Kidney epithelial cell (primary cell): ENCODE data around the gene RETREG2. TPM values are rescaled to one million over a fixed set of nuclear protein-coding genes. Genes with fewer than 3 reads are reported as not detected.

Experiments
- DNase-seq: peaks from one replicate; pipeline ENCODE4 v3.0.0-alpha.2; 2010; ENCODE audit warnings: low read depth
- H3K27me3 ChIP-seq: 2 replicates; pipeline ENCODE4 v1.6.0; 2011; ENCODE audit warnings: low read length; ENCODE audit not compliant: control insufficient read depth, insufficient read depth
- H3K36me3 ChIP-seq: 2 replicates; pipeline ENCODE4 v1.5.1; 2011; ENCODE audit warnings: low read length; ENCODE audit not compliant: control insufficient read depth, insufficient read depth
- H3K4me3 ChIP-seq: 2 replicates; pipeline ENCODE4 v1.5.1; 2011; ENCODE audit warnings: low read depth, mild to moderate bottlenecking, control low read depth, low read length
- CTCF ChIP-seq: IDR thresholded peaks from 2 replicates; pipeline ENCODE4 v1.5.1; 2011; ENCODE audit warnings: mild to moderate bottlenecking, moderate library complexity, low read length, control low read depth, inconsistent platforms; ENCODE audit not compliant: insufficient read depth, poor library complexity, severe bottlenecking
- total RNA-seq: library from RNA; depleted of rRNA; stranded (reverse); fragments of >200 nt; gene quantifications from 2 replicates; pipeline ENCODE4 v1.2.3, GENCODE V29; 2015

The RETREG2 gene, protein sequence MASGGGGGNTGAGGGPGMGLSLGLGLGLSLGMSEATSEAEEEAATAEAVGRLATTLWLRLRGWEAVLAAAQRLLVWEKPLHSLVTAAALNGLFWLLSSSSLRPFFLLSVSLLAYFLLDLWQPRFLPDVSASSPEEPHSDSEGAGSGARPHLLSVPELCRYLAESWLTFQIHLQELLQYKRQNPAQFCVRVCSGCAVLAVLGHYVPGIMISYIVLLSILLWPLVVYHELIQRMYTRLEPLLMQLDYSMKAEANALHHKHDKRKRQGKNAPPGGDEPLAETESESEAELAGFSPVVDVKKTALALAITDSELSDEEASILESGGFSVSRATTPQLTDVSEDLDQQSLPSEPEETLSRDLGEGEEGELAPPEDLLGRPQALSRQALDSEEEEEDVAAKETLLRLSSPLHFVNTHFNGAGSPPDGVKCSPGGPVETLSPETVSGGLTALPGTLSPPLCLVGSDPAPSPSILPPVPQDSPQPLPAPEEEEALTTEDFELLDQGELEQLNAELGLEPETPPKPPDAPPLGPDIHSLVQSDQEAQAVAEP
- 95.2 and 111 TPM in 2 replicates for total RNA-seq

GRCh38 chr2:219177552-219178376 lies at the start of gene RETREG2:
Gene RETREG2 (plus strand): TSS chr2:219178275. CDS start chr2:219178353, 78 bp downstream.
- no peak for TF ChIP-seq CTCF
- no peaks in the 10 kb centered on the region for H3K27me3 ChIP-seq
- no peaks in the 10 kb centered on the region for H3K36me3 ChIP-seq
- peak within 1 kb of the TSS; percentile 63 for H3K4me3 ChIP-seq
- DNase-seq = no peak

DNA sequence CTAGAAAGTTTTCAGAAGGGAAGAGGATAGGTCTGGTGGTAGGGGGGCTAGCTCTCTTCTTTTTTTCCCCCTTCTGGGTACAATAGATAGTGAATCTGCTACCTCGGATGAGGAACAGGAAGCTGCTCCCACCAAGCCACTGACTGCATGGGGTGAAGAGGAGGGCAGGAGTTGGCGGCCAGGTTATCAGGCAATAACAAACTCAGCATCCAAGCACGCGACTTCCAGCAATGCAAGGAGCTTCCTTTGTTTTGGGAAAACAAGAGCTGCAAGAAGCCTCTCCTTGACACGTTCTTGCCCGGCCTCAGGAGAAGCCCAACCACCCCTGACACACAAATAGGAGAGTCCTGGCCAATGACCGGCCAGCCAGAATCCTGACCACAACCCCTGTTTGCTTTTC lies 49.7 kb upstream of the RETREG2 start:
- H3K36me3 ChIP-seq = no peaks in the 10 kb centered on the region
- no peaks in the 10 kb centered on the region for H3K27me3 ChIP-seq
- no peak for TF ChIP-seq CTCF
- DNase-seq = no peak
- H3K4me3 ChIP-seq = no peak overlapping the region

DNA sequence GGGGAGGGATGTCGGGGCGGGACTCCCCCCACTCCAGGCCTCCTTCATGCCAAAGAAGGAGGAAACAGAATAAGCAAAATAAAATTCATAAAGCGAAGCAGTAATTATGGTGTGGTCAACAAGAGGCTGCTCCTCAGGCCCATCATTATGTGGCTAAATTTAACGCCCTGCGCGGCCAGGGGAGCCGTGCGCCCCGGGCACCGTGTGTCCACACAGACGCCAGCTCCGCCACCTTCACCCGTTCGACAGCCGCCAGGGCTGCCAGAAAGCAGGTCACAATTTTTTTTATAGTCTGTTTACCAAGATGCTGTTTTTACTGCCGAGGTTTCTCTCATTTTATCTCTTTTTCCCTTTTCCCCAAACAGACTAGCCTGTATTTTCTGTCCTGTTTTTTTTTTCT lies 48.5 kb upstream of the RETREG2 start:
- TF ChIP-seq CTCF = no peak
- H3K4me3 ChIP-seq = no peak overlapping the region
- DNase-seq = no peak
- H3K36me3 ChIP-seq = no peaks in the 10 kb centered on the region
- no peaks in the 10 kb centered on the region for H3K27me3 ChIP-seq

GRCh38 chr2:219131327-219131726 lies 46.7 kb upstream of the RETREG2 start:
- Histone ChIP-seq H3K36me3 (no peaks in the 10 kb centered on the region), H3K27me3 (no peaks in the 10 kb centered on the region), H3K4me3 (no peak overlapping the region)
- no peak for TF ChIP-seq CTCF
- no peak for DNase-seq

DNA sequence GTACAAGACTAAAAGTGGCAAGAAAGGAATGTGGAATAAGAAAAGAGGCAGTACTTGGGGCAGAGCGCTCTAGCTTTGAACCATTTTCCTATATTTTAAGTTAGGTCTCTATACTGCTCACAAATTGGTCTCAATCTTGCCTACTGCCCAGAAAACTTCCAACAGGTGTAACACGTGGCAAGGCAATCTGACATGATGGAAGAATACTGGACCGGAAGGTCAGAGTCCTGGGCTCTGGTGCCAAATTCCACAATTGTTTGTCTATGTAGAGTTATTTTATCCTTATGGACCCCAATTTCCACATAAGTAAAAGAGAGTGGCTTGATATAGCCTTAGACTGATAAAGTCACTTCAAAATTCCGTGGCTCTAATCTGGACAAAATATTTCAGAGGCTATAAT lies 46.3 kb upstream of the RETREG2 start:
- Histone ChIP-seq H3K4me3 (no peak overlapping the region), H3K36me3 (no peaks in the 10 kb centered on the region), H3K27me3 (no peaks in the 10 kb centered on the region)
- no peak for TF ChIP-seq CTCF
- DNase-seq = no peak
